Activated B cell treated with CpG ODN at 0.5 μM for 24 hours (primary cell): Measurements from ENCODE around the gene ANKH. TPM values are rescaled to one million over a fixed set of nuclear protein-coding genes. Genes with fewer than 3 reads are reported as not detected.

ENCODE experiments used
- ATAC-seq: fragments of 200-7000 bp; cut with Tn5 transposase; one replicate; pipeline ENCODE4 v1.10.0; 2021; ENCODE audit warnings: low read depth, mild to moderate bottlenecking, moderate library complexity
- CTCF ChIA-PET: fragments of 350-600 bp; sonication (Branson Sonifier 250); formaldehyde crosslinking; loops from one replicate; lab custom pipeline; 2021; ENCODE audit warnings: antibody characterized with exemption; lab: Charles Lee
- POLR2A ChIA-PET: fragments of 350-600 bp; sonication (Branson Sonifier 250); formaldehyde crosslinking; loops from one replicate; lab custom pipeline; 2021; ENCODE audit warnings: antibody characterized with exemption; lab: Charles Lee
- DNase-seq: peaks from one replicate; pipeline ENCODE4 v3.0.0; 2022
- H3K27ac Mint-ChIP-seq: one replicate; pipeline ENCODE4 v1.8.0; 2020; ENCODE audit warnings: mixed read lengths
- H3K27me3 Mint-ChIP-seq: one replicate; pipeline ENCODE4 v1.8.0; 2021; ENCODE audit warnings: mixed read lengths
- H3K36me3 Mint-ChIP-seq: one replicate; pipeline ENCODE4 v1.8.0; 2021; ENCODE audit warnings: low read depth, mixed read lengths
- H3K4me1 Mint-ChIP-seq: one replicate; pipeline ENCODE4 v1.8.0; 2021; ENCODE audit warnings: mixed read lengths
- H3K4me3 Mint-ChIP-seq: one replicate; pipeline ENCODE4 v1.8.0; 2020; ENCODE audit warnings: mild to moderate bottlenecking, mixed read lengths
- H3K9me3 Mint-ChIP-seq: one replicate; pipeline ENCODE4 v1.8.0; 2020; ENCODE audit warnings: mixed read lengths
- intact Hi-C: fragments of 100-400 bp; cut with micrococcal nuclease; formaldehyde crosslinking; loops from one replicate; pipeline ENCODE4 v1.15.1; 2024
- total RNA-seq: library from RNA; stranded (reverse); gene quantifications from 2 replicates; pipeline ENCODE4 v1.2.3, GENCODE V29; 2022
- TF ChIP-seq, protein P1 (sequence below): fragments of 200-600 bp; IDR thresholded peaks from one replicate; pipeline ENCODE4 v1.8.0; 2022; ENCODE audit warnings: antibody characterized with exemption, mild to moderate bottlenecking

ANKH gene
- total RNA-seq, 1 donor from 2014 or later, result 43.3 TPM

DNA sequence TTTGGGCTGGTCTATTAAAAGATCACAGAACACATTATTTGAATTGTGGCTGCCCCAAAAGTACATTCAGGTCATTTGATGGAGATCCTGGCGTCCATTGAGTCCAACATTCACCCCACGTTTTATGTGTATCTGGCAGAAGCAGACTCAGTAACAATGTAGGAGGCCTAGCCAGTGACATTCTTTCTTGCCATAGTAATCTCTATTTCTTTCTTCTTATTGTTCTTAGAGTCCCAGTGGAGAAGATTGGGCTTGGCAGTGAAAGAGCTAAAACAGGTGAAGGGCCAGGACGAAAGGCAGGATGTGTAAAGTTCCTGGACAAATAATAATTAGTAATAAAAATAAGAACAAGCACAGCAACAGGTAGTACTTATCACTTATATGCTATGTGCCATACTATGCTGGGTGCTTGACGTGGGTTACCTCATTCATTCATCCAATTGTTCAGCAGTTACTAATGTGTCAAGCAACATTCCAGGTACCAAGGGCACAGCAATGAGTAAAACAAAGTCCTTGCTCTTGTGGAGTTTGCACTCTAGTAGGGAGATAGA is 12.6 kb upstream of the ANKH start:
- H3K36me3 Mint-ChIP-seq, result no peaks in the 10 kb centered on the region
- ATAC-seq, result no peak
- POLR2A ChIA-PET, result no interaction called here

DNA sequence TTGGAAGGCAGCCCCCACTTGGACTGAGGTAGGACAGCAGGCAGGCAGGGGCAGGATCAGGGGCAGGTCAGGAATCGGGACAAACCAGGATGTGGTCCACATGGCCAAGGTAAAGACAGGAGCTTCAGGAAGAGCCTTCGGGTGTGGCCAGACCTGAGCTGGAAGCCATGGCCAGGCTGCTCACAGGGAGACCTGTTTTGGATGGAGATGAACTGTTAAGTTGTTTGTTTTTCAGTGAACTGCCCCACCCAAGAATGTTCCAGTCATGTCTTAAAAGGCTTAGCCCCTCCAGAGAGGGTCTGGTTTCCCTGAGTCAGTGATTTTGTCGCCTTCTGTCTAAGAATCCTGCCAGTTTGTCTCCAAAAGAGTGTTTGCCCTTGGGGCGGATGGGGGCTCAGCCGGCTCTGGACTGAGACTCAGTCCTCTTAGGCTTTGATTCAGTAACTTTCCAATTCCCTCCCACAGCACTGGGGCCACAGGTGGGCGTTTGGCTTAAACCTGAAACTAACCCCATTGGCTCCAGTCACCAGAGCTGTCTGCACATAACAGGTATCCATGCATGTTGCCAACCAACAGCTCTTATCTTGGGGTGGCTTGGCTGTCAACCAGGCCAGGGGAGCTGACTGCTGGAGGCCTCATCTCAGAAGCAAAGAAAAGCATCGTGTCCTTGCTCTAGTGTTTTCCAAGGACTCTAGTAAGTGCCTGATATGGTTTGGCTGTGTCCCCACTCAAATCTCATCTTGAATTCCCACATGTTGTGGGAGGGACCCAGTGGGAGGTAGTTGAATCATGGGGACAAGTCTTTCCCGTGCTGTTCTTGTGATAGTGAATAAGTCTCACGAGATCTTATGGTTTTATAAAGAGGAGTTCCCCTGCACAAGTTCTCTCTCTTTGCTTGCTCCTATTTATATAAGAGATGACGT is 11.3 kb upstream of the ANKH start:
- ATAC-seq, result no peak
- Mint-ChIP-seq H3K4me3 (no peak overlapping the region), H3K27ac (no peak overlapping the region), H3K27me3 (peaks cover 19% of the 10 kb centered on the region), H3K4me1 (no peaks in the 10 kb centered on the region), H3K36me3 (no peaks in the 10 kb centered on the region), H3K9me3 (no peaks in the 10 kb centered on the region)
- intact Hi-C loops, result no loop called here
- DNase-seq, result no peak
- POLR2A ChIA-PET, result no interaction called here
- CTCF ChIA-PET, result no interaction called here
- TF ChIP-seq, protein P1, sequence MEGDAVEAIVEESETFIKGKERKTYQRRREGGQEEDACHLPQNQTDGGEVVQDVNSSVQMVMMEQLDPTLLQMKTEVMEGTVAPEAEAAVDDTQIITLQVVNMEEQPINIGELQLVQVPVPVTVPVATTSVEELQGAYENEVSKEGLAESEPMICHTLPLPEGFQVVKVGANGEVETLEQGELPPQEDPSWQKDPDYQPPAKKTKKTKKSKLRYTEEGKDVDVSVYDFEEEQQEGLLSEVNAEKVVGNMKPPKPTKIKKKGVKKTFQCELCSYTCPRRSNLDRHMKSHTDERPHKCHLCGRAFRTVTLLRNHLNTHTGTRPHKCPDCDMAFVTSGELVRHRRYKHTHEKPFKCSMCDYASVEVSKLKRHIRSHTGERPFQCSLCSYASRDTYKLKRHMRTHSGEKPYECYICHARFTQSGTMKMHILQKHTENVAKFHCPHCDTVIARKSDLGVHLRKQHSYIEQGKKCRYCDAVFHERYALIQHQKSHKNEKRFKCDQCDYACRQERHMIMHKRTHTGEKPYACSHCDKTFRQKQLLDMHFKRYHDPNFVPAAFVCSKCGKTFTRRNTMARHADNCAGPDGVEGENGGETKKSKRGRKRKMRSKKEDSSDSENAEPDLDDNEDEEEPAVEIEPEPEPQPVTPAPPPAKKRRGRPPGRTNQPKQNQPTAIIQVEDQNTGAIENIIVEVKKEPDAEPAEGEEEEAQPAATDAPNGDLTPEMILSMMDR, result no peak

More for the DNA sequence above, 12.6 kb upstream of the ANKH start:
- intact Hi-C loops, result no loop called here
- no peaks in the 10 kb centered on the region for H3K4me1 Mint-ChIP-seq
- H3K9me3 Mint-ChIP-seq, result no peaks in the 10 kb centered on the region
- CTCF ChIA-PET, result interaction anchor here (1.1 kb wide), 1 partner anchor 119 kb away, joined by 4 read pairs; no protein-coding TSS in a partner anchor
- DNase-seq, result no peak
- H3K27me3 Mint-ChIP-seq, result peaks cover 18% of the 10 kb centered on the region
- TF ChIP-seq, protein P1, result no peak
- H3K27ac Mint-ChIP-seq, result no peak overlapping the region
- H3K4me3 Mint-ChIP-seq, result no peak overlapping the region

DNA sequence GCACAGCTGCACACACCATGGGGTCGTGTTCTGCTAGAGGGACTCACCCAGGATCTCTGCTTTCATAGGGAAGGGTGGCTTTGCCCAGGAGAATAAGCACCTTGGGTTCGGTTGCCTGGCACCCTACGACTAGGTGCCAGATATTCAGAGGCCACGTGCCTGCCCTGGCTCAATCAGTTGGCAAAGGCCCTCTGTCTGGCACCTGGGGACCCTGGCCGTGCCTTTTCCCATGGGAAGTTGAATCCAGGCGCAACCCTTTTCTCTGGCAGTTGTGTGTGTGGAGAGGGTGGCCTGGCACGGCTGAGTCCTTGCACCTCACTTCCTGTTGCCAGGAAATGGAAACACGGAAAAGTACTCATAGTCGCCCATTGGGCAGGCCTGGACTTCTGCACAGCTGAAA is 10.2 kb upstream of the ANKH start:
- peaks cover 19% of the 10 kb centered on the region for H3K27me3 Mint-ChIP-seq
- TF ChIP-seq, protein P1, result no peak
- CTCF ChIA-PET, result no interaction called here

DNA sequence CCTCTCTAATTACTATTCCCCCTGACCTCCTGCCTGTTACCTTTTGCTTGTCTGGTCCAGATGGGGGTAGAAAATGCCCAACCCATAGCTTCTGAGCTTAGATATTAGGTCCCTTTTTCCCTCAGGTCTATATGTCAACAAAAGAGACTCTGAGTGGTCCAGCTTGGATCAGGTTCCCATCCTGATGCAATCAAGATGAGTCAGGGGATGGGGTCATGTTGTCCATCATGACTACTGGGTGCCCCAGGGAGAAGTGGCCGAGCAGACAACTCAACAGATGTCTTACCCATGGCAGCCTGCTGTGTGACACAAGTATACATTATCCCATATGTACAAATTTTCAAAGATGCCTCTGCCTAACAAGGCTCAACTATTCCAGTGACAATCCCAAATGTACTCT is 9.1 kb upstream of the ANKH start:
- intact Hi-C loops, result no loop called here
- Mint-ChIP-seq H3K4me1 (no peaks in the 10 kb centered on the region), H3K9me3 (no peaks in the 10 kb centered on the region), H3K36me3 (no peaks in the 10 kb centered on the region), H3K27ac (no peak overlapping the region), H3K4me3 (no peak overlapping the region), H3K27me3 (peaks cover 19% of the 10 kb centered on the region)
- no peak for ATAC-seq
- DNase-seq, result no peak
- TF ChIP-seq, protein P1, result no peak
- CTCF ChIA-PET, result no interaction called here
- POLR2A ChIA-PET, result no interaction called here

More for the DNA sequence above, 10.2 kb upstream of the ANKH start:
- Mint-ChIP-seq H3K36me3 (no peaks in the 10 kb centered on the region), H3K4me1 (no peaks in the 10 kb centered on the region), H3K4me3 (no peak overlapping the region), H3K9me3 (no peaks in the 10 kb centered on the region), H3K27ac (no peak overlapping the region)
- intact Hi-C loops, result no loop called here
- DNase-seq (no peak), ATAC-seq (no peak)
- POLR2A ChIA-PET, result no interaction called here

DNA sequence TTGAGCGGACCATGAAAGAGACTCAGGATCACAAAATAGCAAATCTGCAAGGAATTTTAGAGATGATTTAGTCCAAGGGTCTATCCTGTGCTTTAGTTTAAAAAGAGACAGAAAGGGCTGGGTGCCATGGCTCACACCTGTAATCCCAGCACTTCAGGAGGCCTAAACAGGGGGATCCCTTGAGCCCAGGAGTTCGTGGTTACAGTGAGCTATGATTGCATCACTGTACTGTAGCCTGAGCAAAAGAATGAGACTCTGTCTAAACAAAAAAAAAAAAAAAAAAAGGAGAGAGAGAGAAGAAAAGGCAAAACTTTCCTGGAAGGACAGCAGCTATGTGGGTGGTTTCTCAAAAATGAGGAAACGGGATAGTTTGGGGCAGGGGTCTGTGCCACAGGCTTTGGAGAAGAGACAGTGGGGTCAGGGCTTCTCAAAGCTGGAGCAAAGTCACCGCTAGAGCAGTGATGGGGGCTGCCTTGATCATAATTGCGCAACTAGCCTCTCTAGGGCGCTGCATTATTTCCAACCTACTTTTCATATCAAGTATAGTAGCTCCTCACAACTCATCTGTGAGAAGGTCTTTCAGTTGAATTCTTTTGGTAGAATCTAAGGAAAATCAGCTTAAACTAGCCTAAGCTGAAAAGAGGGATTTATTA is 8.5 kb upstream of the ANKH start:
- intact Hi-C loops, result no loop called here
- no peaks in the 10 kb centered on the region for H3K36me3 Mint-ChIP-seq
- H3K9me3 Mint-ChIP-seq, result no peaks in the 10 kb centered on the region
- ChIA-PET CTCF (no interaction called here), POLR2A (no interaction called here)
- H3K4me3 Mint-ChIP-seq, result no peak overlapping the region
- DNase-seq (no peak), ATAC-seq (no peak)
- peaks cover 19% of the 10 kb centered on the region for H3K27me3 Mint-ChIP-seq
- no peak overlapping the region for H3K27ac Mint-ChIP-seq
- H3K4me1 Mint-ChIP-seq, result no peaks in the 10 kb centered on the region
- TF ChIP-seq, protein P1, result no peak
